Prostate gland (tissue), 2 donors: ENCODE results near the gene THBS4.

Experiments used
- POLR2A ChIP-seq: fragments of 450-650 bp; IDR thresholded peaks from one replicate; pipeline ENCODE4 v1.6.1; 2016; ENCODE audit warnings: antibody characterized with exemption, mild to moderate bottlenecking
- TF ChIP-seq, protein P1 (sequence below), 4 experiments: fragments of 200-600 bp in 2 of 4; fragments of 450-650 bp in 2 of 4; sonication (generic) in 2 of 4; IDR thresholded peaks; 1 replicate in 3 of 4; 2 replicates in 1 of 4; pipeline ENCODE4 v1.5.1; 2016 to 2019; ENCODE audit warnings: antibody characterized with exemption in 4 of 4, mild to moderate bottlenecking in 2 of 4, moderate library complexity in 2 of 4

DNA sequence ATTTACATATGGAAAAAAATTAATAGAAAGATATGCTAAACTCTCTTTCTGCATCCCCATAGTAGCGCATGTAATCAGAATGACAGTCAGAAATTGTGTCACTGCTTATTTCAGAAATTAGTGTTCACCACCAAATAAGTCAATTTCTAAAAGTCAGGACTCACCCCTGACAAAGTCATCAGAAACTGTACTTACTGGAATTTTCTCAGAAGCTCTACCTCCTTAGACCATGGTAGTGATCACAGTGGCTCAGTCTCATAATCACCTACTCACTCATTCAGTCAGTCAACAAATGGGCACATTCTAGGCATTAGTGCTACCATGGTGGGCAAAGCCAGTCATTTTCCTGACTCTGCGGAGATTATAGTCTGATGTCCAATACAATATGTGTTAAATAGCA lies 22.0 kb downstream of the THBS4 start:
- TF ChIP-seq, protein P1, sequence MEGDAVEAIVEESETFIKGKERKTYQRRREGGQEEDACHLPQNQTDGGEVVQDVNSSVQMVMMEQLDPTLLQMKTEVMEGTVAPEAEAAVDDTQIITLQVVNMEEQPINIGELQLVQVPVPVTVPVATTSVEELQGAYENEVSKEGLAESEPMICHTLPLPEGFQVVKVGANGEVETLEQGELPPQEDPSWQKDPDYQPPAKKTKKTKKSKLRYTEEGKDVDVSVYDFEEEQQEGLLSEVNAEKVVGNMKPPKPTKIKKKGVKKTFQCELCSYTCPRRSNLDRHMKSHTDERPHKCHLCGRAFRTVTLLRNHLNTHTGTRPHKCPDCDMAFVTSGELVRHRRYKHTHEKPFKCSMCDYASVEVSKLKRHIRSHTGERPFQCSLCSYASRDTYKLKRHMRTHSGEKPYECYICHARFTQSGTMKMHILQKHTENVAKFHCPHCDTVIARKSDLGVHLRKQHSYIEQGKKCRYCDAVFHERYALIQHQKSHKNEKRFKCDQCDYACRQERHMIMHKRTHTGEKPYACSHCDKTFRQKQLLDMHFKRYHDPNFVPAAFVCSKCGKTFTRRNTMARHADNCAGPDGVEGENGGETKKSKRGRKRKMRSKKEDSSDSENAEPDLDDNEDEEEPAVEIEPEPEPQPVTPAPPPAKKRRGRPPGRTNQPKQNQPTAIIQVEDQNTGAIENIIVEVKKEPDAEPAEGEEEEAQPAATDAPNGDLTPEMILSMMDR (IDR thresholded peaks at IDR 0.05), result no peak
- TF ChIP-seq POLR2A, result no peak
